Activated CD8-positive, alpha-beta T cell treated with anti-CD3 and anti-CD28 coated beads for 36 hours (primary cell): Measurements from ENCODE around the gene CYP26C1. TPM values are rescaled to one million over a fixed set of nuclear protein-coding genes. Genes with fewer than 3 reads are reported as not detected.

ENCODE experiments used
- ATAC-seq: fragments of 200-7000 bp; cut with Tn5 transposase; one replicate; pipeline ENCODE4 v1.10.0; 2021; ENCODE audit warnings: mild to moderate bottlenecking, moderate library complexity
- CTCF ChIA-PET: fragments of 350-600 bp; sonication (Branson Sonifier 250); formaldehyde crosslinking; loops from one replicate; lab custom pipeline; 2021; ENCODE audit warnings: antibody characterized with exemption; lab: Charles Lee
- POLR2A ChIA-PET: fragments of 350-600 bp; sonication (Branson Sonifier 250); formaldehyde crosslinking; loops from one replicate; lab custom pipeline; 2021; ENCODE audit warnings: antibody characterized with exemption; lab: Charles Lee
- DNase-seq: peaks from one replicate; pipeline ENCODE4 v3.0.0-alpha.2; 2020
- H3K27ac Mint-ChIP-seq: one replicate; pipeline ENCODE4 v1.8.0; 2021; ENCODE audit warnings: mild to moderate bottlenecking, mixed read lengths
- H3K27me3 Mint-ChIP-seq: one replicate; pipeline ENCODE4 v1.8.0; 2021; ENCODE audit warnings: mixed read lengths
- H3K36me3 Mint-ChIP-seq: one replicate; pipeline ENCODE4 v1.8.0; 2021; ENCODE audit warnings: low read depth, mixed read lengths
- H3K4me1 Mint-ChIP-seq: one replicate; pipeline ENCODE4 v1.8.0; 2021; ENCODE audit warnings: low read depth, mixed read lengths
- H3K4me3 Mint-ChIP-seq: one replicate; pipeline ENCODE4 v1.8.0; 2021; ENCODE audit warnings: mild to moderate bottlenecking, moderate library complexity, mixed read lengths
- H3K9me3 Mint-ChIP-seq: one replicate; pipeline ENCODE4 v1.8.0; 2021; ENCODE audit warnings: mixed read lengths
- intact Hi-C: fragments of 100-400 bp; cut with micrococcal nuclease; formaldehyde crosslinking; loops from one replicate; pipeline ENCODE4 v1.10.0; 2022
- total RNA-seq, 2 experiments: library from RNA; stranded (reverse); gene quantifications; one replicate each; pipeline ENCODE4 v1.2.3, GENCODE V29; 2021
- TF ChIP-seq, protein P1 (sequence below): fragments of 200-600 bp; IDR thresholded peaks from one replicate; pipeline ENCODE4 v1.8.0; 2022; ENCODE audit warnings: antibody characterized with exemption, mild to moderate bottlenecking

Gene CYP26C1
- total RNA-seq, 2 experiments from 2014 or later = not detected

DNA sequence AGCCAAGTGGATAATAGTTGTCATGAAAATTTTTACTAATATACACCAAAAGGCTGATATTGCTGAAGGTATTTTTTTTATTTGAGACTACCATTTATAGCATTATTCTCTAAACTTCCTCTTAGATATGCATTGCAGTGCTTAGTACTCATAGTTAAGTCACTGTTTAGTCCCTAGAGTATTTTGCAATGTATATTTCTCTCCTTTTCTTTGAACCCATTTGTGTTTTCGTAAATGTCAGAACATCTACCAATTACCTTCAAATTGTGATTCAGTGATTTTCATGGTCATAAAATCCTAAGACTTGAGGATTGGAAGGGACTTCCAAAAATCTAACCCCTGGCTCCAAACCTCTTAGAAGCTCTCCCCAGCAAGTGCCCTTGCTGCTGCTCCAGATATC is 21.5 kb upstream of the CYP26C1 start:
- Mint-ChIP-seq H3K4me3 (no peak overlapping the region), H3K9me3 (no peaks in the 10 kb centered on the region), H3K36me3 (peaks cover 1% of the 10 kb centered on the region), H3K4me1 (no peaks in the 10 kb centered on the region), H3K27me3 (no peaks in the 10 kb centered on the region), H3K27ac (no peak overlapping the region)
- ChIA-PET POLR2A (no interaction called here), CTCF (interaction anchor here (0.7 to 1.6 kb wide), 4 partner anchors 26 to 75 kb away, joined by 3 to 4 read pairs (median 3); no protein-coding TSS in a partner anchor)
- no peak for DNase-seq
- intact Hi-C loops = no loop called here
- TF ChIP-seq, protein P1, sequence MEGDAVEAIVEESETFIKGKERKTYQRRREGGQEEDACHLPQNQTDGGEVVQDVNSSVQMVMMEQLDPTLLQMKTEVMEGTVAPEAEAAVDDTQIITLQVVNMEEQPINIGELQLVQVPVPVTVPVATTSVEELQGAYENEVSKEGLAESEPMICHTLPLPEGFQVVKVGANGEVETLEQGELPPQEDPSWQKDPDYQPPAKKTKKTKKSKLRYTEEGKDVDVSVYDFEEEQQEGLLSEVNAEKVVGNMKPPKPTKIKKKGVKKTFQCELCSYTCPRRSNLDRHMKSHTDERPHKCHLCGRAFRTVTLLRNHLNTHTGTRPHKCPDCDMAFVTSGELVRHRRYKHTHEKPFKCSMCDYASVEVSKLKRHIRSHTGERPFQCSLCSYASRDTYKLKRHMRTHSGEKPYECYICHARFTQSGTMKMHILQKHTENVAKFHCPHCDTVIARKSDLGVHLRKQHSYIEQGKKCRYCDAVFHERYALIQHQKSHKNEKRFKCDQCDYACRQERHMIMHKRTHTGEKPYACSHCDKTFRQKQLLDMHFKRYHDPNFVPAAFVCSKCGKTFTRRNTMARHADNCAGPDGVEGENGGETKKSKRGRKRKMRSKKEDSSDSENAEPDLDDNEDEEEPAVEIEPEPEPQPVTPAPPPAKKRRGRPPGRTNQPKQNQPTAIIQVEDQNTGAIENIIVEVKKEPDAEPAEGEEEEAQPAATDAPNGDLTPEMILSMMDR = no peak
- ATAC-seq = no peak

DNA sequence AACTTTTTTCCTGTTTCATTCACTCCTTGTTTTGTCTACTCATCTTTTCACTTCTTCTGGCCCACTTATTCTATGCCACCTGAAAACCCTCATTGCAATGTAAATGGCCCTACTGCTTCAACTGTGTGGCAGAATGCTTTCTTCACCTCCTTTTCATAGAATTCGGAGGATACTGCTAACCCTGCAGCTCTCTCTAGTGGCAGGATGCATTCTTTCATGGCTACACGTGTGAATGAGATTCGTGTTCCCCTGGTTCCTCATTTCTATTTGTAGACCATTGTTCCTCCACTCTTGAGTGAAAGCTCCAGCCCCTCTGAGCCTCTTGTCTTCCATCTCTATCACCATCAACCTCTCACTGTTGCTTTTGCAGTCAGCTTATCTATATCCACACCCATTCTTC is 20.9 kb upstream of the CYP26C1 start:
- ChIA-PET POLR2A (no interaction called here), CTCF (interaction anchor here (1.4 to 1.6 kb wide), 2 partner anchors 72 to 75 kb away, joined by 3 to 4 read pairs; no protein-coding TSS in a partner anchor)
- H3K4me1 Mint-ChIP-seq = no peaks in the 10 kb centered on the region
- H3K27ac Mint-ChIP-seq = no peak overlapping the region
- peaks cover 1% of the 10 kb centered on the region for H3K36me3 Mint-ChIP-seq
- no peaks in the 10 kb centered on the region for H3K27me3 Mint-ChIP-seq
- DNase-seq (peak; percentile 21), ATAC-seq (no peak)
- no peaks in the 10 kb centered on the region for H3K9me3 Mint-ChIP-seq
- intact Hi-C loops = no loop called here
- TF ChIP-seq, protein P1 = peak; percentile 29
- no peak overlapping the region for H3K4me3 Mint-ChIP-seq

DNA sequence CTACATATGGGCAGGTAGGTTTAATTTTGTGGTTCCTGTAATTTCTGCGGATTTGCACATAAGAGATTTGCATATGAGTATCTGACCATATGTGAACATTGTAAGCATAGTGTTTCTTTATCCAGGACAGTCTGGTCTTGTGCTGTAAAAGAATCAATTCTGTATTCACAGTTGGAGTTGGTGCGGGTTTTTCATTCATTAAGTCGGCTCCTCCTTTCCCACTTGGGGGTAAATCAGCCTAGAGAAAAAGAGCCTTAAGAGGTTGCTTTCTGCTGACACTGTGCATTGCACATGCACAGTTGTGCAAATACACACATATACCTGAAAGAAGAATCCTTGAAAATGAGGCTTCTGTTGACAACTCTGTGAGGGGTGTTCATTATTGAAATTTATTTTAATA is 6.1 kb upstream of the CYP26C1 start:
- TF ChIP-seq, protein P1 = no peak
- ChIA-PET CTCF (interaction anchor here (3.9 kb wide), 1 partner anchor 9 kb away, joined by 20 read pairs; no protein-coding TSS in a partner anchor), POLR2A (no interaction called here)
- Mint-ChIP-seq H3K4me3 (no peak overlapping the region), H3K4me1 (no peaks in the 10 kb centered on the region), H3K27me3 (peaks cover 2% of the 10 kb centered on the region), H3K9me3 (no peaks in the 10 kb centered on the region), H3K27ac (no peak overlapping the region), H3K36me3 (peaks cover 9% of the 10 kb centered on the region)
- DNase-seq (no peak), ATAC-seq (no peak)
- intact Hi-C loops = no loop called here

DNA sequence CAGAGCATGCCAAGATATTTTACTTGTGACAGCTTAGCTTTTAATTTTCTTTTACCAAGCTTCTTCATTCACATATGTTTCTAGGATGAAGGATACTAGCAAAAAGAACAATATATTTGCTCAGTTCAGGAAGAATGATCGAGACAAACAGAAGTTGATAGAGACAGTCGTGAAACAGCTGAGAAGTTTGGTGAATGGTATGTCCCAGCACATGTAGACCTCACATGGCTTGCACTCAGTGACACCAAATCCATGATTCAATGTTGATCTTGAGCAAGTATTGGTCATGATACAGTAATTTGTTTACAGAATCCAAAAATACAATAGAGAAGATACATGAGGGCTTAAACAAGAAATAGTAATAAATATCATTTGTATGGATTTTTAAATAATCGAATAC is 2.5 kb upstream of the CYP26C1 start:
- peaks cover 13% of the 10 kb centered on the region for H3K36me3 Mint-ChIP-seq
- POLR2A ChIA-PET = no interaction called here
- TF ChIP-seq, protein P1 = no peak
- H3K4me1 Mint-ChIP-seq = peaks cover 14% of the 10 kb centered on the region
- H3K27ac Mint-ChIP-seq = no peak overlapping the region
- no peak overlapping the region for H3K4me3 Mint-ChIP-seq
- DNase-seq (no peak), ATAC-seq (no peak)
- intact Hi-C loops = no loop called here
- H3K27me3 Mint-ChIP-seq = peaks cover 18% of the 10 kb centered on the region
- no peaks in the 10 kb centered on the region for H3K9me3 Mint-ChIP-seq
- CTCF ChIA-PET = interaction anchor here (1.0 to 1.1 kb wide), 2 partner anchors 22 to 318 kb away, joined by 3 read pairs; no protein-coding TSS in a partner anchor

DNA sequence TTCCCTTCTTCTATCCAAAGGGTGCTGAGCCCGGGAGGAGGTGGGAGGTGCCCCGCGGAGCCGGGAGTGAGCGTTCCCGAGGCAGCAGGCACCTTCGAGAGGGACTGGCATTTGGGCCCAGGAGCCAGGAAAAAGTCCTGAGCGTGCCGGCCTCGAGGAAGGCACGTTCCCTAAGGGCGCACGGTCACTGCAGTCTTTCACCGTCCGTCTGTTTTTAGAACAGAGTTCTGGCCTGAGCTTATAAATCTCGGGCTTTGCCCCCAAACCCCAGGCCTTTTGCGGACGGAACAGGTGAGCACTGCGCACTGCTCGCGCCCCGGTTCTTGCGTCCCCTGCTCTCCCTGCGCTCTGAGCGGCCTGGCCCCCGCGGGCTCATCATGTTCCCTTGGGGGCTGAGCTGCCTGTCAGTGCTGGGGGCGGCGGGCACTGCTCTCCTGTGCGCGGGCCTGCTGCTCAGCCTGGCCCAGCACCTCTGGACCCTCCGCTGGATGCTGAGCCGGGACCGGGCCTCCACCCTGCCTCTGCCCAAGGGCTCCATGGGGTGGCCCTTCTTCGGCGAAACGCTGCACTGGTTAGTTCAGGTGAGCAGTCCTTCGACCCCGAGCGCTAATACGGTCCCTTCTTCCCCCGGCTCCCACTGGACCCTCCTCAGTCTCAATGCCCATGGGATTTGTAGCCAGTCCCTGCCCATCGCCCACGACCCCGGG is 442 bp downstream of the CYP26C1 start:
- TF ChIP-seq, protein P1 = no peak
- ATAC-seq (no peak), DNase-seq (no peak)
- ChIA-PET CTCF (interaction anchor here (0.9 to 1.6 kb wide), 4 partner anchors 9 to 112 kb away, joined by 3 to 6 read pairs (median 4); partner anchors contain the start of gene CYP26A1), POLR2A (no interaction called here)
- intact Hi-C loops = no loop called here
- peaks cover 13% of the 10 kb centered on the region for H3K36me3 Mint-ChIP-seq
- H3K4me3 Mint-ChIP-seq = no peak overlapping the region
- peaks cover 21% of the 10 kb centered on the region for H3K4me1 Mint-ChIP-seq
- no peak overlapping the region for H3K27ac Mint-ChIP-seq
- H3K9me3 Mint-ChIP-seq = no peaks in the 10 kb centered on the region
- peaks cover 36% of the 10 kb centered on the region for H3K27me3 Mint-ChIP-seq
